IMR-90 (cell line): Measurements from ENCODE around the gene PTGES. TPM values are rescaled to one million over a fixed set of nuclear protein-coding genes. Genes with fewer than 3 reads are reported as not detected.

Source experiments
- ATAC-seq: fragments of 200-7000 bp; cut with Tn5 transposase; 2 replicates; pipeline ENCODE4 v1.9.1; 2020; ENCODE audit warnings: low read depth, mild to moderate bottlenecking, moderate library complexity
- BruUV-seq: library from RNA; stranded (reverse); fragments of 400-500 nt; replicated peaks from 2 replicates; lab custom pipeline; 2021; lab: Mats Ljungman, UMichigan
- CTCF ChIA-PET: fragments of 300-600 bp; formaldehyde crosslinking; extraction: SDS; loops from one replicate; lab custom pipeline; 2021; ENCODE audit warnings: antibody characterized with exemption; lab: Yijun Ruan, JAX
- POLR2A ChIA-PET: fragments of 300-600 bp; sonication (Branson Sonifier 250); formaldehyde crosslinking; loops from one replicate; lab custom pipeline; 2022; ENCODE audit warnings: antibody characterized with exemption; ENCODE audit not compliant: unreplicated experiment; lab: Charles Lee
- DNase-seq: peaks from one replicate; pipeline ENCODE4 v3.0.0; 2013
- H2AFZ ChIP-seq: replicated peaks from 2 replicates; pipeline ENCODE3; 2013; ENCODE audit warnings: low read length, mild to moderate bottlenecking; ENCODE audit not compliant: poor library complexity
- H2AK5ac ChIP-seq: 2 replicates; pipeline ENCODE4 v1.6.1; 2013; ENCODE audit warnings: low read depth, low read length, inconsistent platforms
- H2AK9ac ChIP-seq: replicated peaks from 2 replicates; pipeline ENCODE3; 2013; ENCODE audit warnings: mild to moderate bottlenecking, low read depth, low read length, moderate library complexity; ENCODE audit not compliant: poor library complexity
- H2BK120ac ChIP-seq: 2 replicates; pipeline ENCODE4 v1.6.1; 2013; ENCODE audit warnings: low read depth, low read length, inconsistent platforms
- H2BK15ac ChIP-seq: 3 replicates; pipeline ENCODE4 v1.6.1; 2013; ENCODE audit warnings: low read depth, low read length, inconsistent platforms
- H2BK20ac ChIP-seq: 2 replicates; pipeline ENCODE4 v1.6.1; 2013; ENCODE audit warnings: low read depth, mild to moderate bottlenecking, inconsistent platforms, low read length, moderate library complexity
- H2BK5ac ChIP-seq: 2 replicates; pipeline ENCODE4 v1.6.1; 2013; ENCODE audit warnings: mild to moderate bottlenecking, low read depth, low read length, inconsistent platforms; ENCODE audit not compliant: poor library complexity, severe bottlenecking
- H3K14ac ChIP-seq: replicated peaks from 2 replicates; pipeline ENCODE4 v1.6.1; 2013; ENCODE audit warnings: low read depth, low read length, inconsistent platforms
- H3K18ac ChIP-seq: 2 replicates; pipeline ENCODE4 v1.6.1; 2013; ENCODE audit warnings: low read depth, low read length, control low read depth
- H3K23ac ChIP-seq: 2 replicates; pipeline ENCODE4 v1.6.1; 2013; ENCODE audit warnings: low read depth, low read length, inconsistent platforms
- H3K27ac ChIP-seq: 2 replicates; pipeline ENCODE4 v1.5.1; 2013; ENCODE audit warnings: mild to moderate bottlenecking, control low read depth, low read length; ENCODE audit not compliant: insufficient read depth
- H3K27me3 ChIP-seq: 2 replicates; pipeline ENCODE4 v1.6.1; 2013; ENCODE audit warnings: low read length; ENCODE audit not compliant: control insufficient read depth, insufficient read depth
- H3K36me3 ChIP-seq: 2 replicates; pipeline ENCODE4 v1.6.1; 2013; ENCODE audit warnings: low read length, mixed read lengths; ENCODE audit not compliant: control insufficient read depth, insufficient read depth
- H3K4ac ChIP-seq: 2 replicates; pipeline ENCODE4 v1.6.1; 2013; ENCODE audit warnings: low read depth, low read length, inconsistent platforms
- H3K4me1 ChIP-seq: 2 replicates; pipeline ENCODE4 v1.6.1; 2013; ENCODE audit warnings: low read length, mixed read lengths; ENCODE audit not compliant: control insufficient read depth, insufficient read depth
- H3K4me2 ChIP-seq: 2 replicates; pipeline ENCODE4 v1.6.1; 2013; ENCODE audit warnings: low read depth, mild to moderate bottlenecking, control low read depth, low read length, moderate library complexity
- H3K4me3 ChIP-seq: 2 replicates; pipeline ENCODE4 v1.5.1; 2013; ENCODE audit warnings: low read depth, mild to moderate bottlenecking, control low read depth, low read length, moderate library complexity; ENCODE audit not compliant: insufficient read depth
- H3K56ac ChIP-seq: 2 replicates; pipeline ENCODE4 v1.6.1; 2013; ENCODE audit warnings: low read length, inconsistent platforms; ENCODE audit not compliant: insufficient read depth; ENCODE audit errors: extremely low read depth
- H3K79me1 ChIP-seq, 2 experiments: 2 replicates each; pipeline ENCODE4 v1.6.1; 2013; ENCODE audit warnings: low read length in 2 of 2, inconsistent platforms in 1 of 2, low read depth in 1 of 2
- H3K9ac ChIP-seq: 2 replicates; pipeline ENCODE4 v1.6.1; 2013; ENCODE audit warnings: low read depth, low read length, control low read depth
- H3K9me1 ChIP-seq: 2 replicates; pipeline ENCODE4 v1.6.1; 2013; ENCODE audit warnings: low read length, inconsistent platforms; ENCODE audit not compliant: insufficient read depth
- H3K9me3 ChIP-seq: 2 replicates; pipeline ENCODE4 v1.6.1; 2013; ENCODE audit warnings: low read length; ENCODE audit not compliant: control insufficient read depth, insufficient read depth
- H4K20me1 ChIP-seq: 2 replicates; pipeline ENCODE4 v1.6.1; 2013; ENCODE audit warnings: low read length, inconsistent platforms; ENCODE audit not compliant: insufficient read depth
- H4K5ac ChIP-seq: 2 replicates; pipeline ENCODE4 v1.6.1; 2013; ENCODE audit warnings: mild to moderate bottlenecking, low read depth, low read length, control low read depth
- H4K8ac ChIP-seq, 2 experiments: 2 replicates each; pipeline ENCODE4 v1.6.1; 2013; ENCODE audit warnings: low read depth in 2 of 2, low read length in 2 of 2, control low read depth in 1 of 2, inconsistent platforms in 1 of 2
- H4K91ac ChIP-seq: 2 replicates; pipeline ENCODE4 v1.6.1; 2013; ENCODE audit warnings: low read depth, low read length, inconsistent platforms; ENCODE audit not compliant: insufficient read depth
- CEBPB ChIP-seq: IDR thresholded peaks from 2 replicates; pipeline ENCODE4 v1.6.1; 2012; ENCODE audit warnings: low read depth, low read length, improper control_type of control experiment
- MAZ ChIP-seq: IDR thresholded peaks from 2 replicates; pipeline ENCODE4 v1.6.1; 2012; ENCODE audit warnings: low read depth, mild to moderate bottlenecking, low read length, improper control_type of control experiment, moderate library complexity, borderline replicate concordance
- NFE2L2 ChIP-seq: fragments of 150-350 bp; IDR thresholded peaks from 2 replicates; pipeline ENCODE4 v1.6.1; 2016; ENCODE audit warnings: low read depth, mild to moderate bottlenecking, low read length
- USF2 ChIP-seq: fragments of 150-350 bp; IDR thresholded peaks from 2 replicates; pipeline ENCODE4 v1.6.1; 2017; ENCODE audit warnings: mild to moderate bottlenecking, antibody characterized with exemption, low read length, low read depth
- WGBS, 2 experiments: methylation state at CpG; one replicate each; pipeline versions ENCODE4 v1.1.5 to v1.1.7; 2013; ENCODE audit warnings: missing lambda C conversion rate in 2 of 2; ENCODE audit not compliant: insufficient read length in 1 of 2; ENCODE audit errors: extremely low coverage in 2 of 2; 5-methylcytosine and 5-hydroxymethylcytosine counted together
- dilution Hi-C: fragments of 300-500 bp; cut with HindIII; formaldehyde crosslinking; loops from one replicate; pipeline ENCODE4 v1.14.3; 2018; ENCODE audit warnings: low sequenced_read_pairs; ENCODE audit not compliant: unreplicated experiment
- in situ Hi-C: fragments of 300-500 bp; cut with MboI; formaldehyde crosslinking; loops from 3 replicates; pipeline ENCODE4 v1.14.3; 2019; ENCODE audit warnings: low sequenced_read_pairs, inconsistent platforms, mixed read lengths
- intact Hi-C: fragments of 100-400 bp; cut with micrococcal nuclease; formaldehyde crosslinking; loops from 2 replicates; pipeline ENCODE4 v1.10.0; 2022
- polyA plus RNA-seq, 3 experiments: library from polyadenylated mRNA; depleted of rRNA; stranded (reverse); fragments of >200 nt; gene quantifications; 2 replicates each; pipeline ENCODE4 v1.2.3, GENCODE V29; 2012; ENCODE audit warnings: low replicate concordance in 1 of 3
- total RNA-seq: library from RNA; depleted of rRNA; stranded (reverse); fragments of >200 nt; gene quantifications from 2 replicates; pipeline ENCODE4 v1.2.3, GENCODE V29; 2012
- TF ChIP-seq, protein P1 (sequence below): conservative IDR thresholded peaks from 2 replicates; pipeline ENCODE4 v1.5.1; 2012; ENCODE audit warnings: mild to moderate bottlenecking, low read depth, low read length, improper control_type of control experiment
- TF ChIP-seq, protein P2 (sequence below): fragments of 150-350 bp; IDR thresholded peaks from 2 replicates; pipeline ENCODE4 v1.6.1; 2016; ENCODE audit warnings: low read depth, mild to moderate bottlenecking, low read length, moderate library complexity, borderline replicate concordance

Gene PTGES
- total and polyA plus RNA-seq, 2 of the 4 experiments (the other 2 are of a cell fraction) = 3.2 to 6.3 TPM

DNA sequence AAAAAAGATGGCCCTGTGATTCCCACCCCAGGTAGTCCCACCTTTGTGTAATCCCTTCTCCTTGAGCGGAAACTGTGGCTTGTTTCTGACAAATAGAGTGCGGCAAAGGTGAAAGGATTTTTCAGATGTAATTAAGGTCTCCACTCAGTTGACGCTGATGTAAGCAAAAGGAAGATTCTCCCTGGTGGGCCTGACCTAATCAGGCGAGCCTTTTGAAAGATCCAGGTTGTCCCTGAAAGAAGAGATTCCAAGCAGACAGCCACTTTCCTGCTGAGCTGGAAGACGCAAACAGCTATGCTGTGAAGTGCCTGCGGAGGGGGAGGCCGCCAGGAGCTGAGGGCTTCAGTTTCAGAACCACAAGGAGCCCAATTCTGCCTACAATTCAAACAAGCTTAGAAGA is 24.1 kb downstream of the PTGES start:
- H2BK120ac ChIP-seq = no peak overlapping the region
- H3K14ac ChIP-seq = no peak overlapping the region
- H3K27me3 ChIP-seq = no peaks in the 10 kb centered on the region; the same call in 1 of the 2 replicates
- BruUV-seq = no TSS peak
- DNase-seq (no peak), ATAC-seq (no peak)
- H3K9ac ChIP-seq = no peak overlapping the region
- no peak overlapping the region for H2AK9ac ChIP-seq
- H3K4me2 ChIP-seq = no peak overlapping the region
- no peaks in the 10 kb centered on the region for H4K20me1 ChIP-seq
- WGBS, 2 experiments = 100% methylated on average over 2 of the region's 7 CpGs; no CpG with 5 or more reads in 1 of the 2 experiments
- intact Hi-C loops (no loop called here), dilution Hi-C loops (no loop called here), in situ Hi-C loops (no loop called here)
- no peak overlapping the region for H3K4ac ChIP-seq
- H3K36me3 ChIP-seq = no peaks in the 10 kb centered on the region
- no peak overlapping the region for H4K91ac ChIP-seq
- peaks cover 11% of the 10 kb centered on the region; the same call in 1 of the 2 replicates for H3K9me1 ChIP-seq
- no peak for TF ChIP-seq CEBPB
- no peak for TF ChIP-seq NFE2L2
- TF ChIP-seq, protein P1, sequence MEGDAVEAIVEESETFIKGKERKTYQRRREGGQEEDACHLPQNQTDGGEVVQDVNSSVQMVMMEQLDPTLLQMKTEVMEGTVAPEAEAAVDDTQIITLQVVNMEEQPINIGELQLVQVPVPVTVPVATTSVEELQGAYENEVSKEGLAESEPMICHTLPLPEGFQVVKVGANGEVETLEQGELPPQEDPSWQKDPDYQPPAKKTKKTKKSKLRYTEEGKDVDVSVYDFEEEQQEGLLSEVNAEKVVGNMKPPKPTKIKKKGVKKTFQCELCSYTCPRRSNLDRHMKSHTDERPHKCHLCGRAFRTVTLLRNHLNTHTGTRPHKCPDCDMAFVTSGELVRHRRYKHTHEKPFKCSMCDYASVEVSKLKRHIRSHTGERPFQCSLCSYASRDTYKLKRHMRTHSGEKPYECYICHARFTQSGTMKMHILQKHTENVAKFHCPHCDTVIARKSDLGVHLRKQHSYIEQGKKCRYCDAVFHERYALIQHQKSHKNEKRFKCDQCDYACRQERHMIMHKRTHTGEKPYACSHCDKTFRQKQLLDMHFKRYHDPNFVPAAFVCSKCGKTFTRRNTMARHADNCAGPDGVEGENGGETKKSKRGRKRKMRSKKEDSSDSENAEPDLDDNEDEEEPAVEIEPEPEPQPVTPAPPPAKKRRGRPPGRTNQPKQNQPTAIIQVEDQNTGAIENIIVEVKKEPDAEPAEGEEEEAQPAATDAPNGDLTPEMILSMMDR = no peak
- no peak for TF ChIP-seq USF2
- TF ChIP-seq, protein P2, sequence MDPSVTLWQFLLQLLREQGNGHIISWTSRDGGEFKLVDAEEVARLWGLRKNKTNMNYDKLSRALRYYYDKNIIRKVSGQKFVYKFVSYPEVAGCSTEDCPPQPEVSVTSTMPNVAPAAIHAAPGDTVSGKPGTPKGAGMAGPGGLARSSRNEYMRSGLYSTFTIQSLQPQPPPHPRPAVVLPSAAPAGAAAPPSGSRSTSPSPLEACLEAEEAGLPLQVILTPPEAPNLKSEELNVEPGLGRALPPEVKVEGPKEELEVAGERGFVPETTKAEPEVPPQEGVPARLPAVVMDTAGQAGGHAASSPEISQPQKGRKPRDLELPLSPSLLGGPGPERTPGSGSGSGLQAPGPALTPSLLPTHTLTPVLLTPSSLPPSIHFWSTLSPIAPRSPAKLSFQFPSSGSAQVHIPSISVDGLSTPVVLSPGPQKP = no peak
- no peak for TF ChIP-seq MAZ
- ChIA-PET POLR2A (no interaction called here), CTCF (interaction anchor here (4.9 kb wide), 1 partner anchor 9 kb away, joined by 13 read pairs; no protein-coding TSS in a partner anchor)
- no peak overlapping the region for H2BK5ac ChIP-seq
- H2AFZ ChIP-seq = peak overlapping the region; percentile 21
- H2BK15ac ChIP-seq = no peak overlapping the region
- no peak overlapping the region for H2AK5ac ChIP-seq
- H3K79me1 ChIP-seq = no peaks in the 10 kb centered on the region; a peak in 1 of 4 replicates
- no peaks in the 10 kb centered on the region for H3K9me3 ChIP-seq
- H2BK20ac ChIP-seq = no peak overlapping the region
- no peak overlapping the region for H3K18ac ChIP-seq
- H3K23ac ChIP-seq = no peak overlapping the region
- H3K27ac ChIP-seq = no peak overlapping the region
- H4K8ac ChIP-seq = no peak overlapping the region
- peaks cover 8% of the 10 kb centered on the region; the same call in 1 of the 2 replicates for H3K4me1 ChIP-seq
- no peak overlapping the region for H3K56ac ChIP-seq
- H4K5ac ChIP-seq = no peak overlapping the region
- H3K4me3 ChIP-seq = no peak overlapping the region
